ENCODE data around the gene SFT2D2. TPM values are rescaled to one million over a fixed set of nuclear protein-coding genes. Genes with fewer than 3 reads are reported as not detected.

SFT2D2 gene
- total and polyA plus RNA-seq, 2 of the 8 experiments (the other 6 are each of a cell fraction or from before 2014, with no cell fraction given): 9.0 to 29.0 TPM

DNA sequence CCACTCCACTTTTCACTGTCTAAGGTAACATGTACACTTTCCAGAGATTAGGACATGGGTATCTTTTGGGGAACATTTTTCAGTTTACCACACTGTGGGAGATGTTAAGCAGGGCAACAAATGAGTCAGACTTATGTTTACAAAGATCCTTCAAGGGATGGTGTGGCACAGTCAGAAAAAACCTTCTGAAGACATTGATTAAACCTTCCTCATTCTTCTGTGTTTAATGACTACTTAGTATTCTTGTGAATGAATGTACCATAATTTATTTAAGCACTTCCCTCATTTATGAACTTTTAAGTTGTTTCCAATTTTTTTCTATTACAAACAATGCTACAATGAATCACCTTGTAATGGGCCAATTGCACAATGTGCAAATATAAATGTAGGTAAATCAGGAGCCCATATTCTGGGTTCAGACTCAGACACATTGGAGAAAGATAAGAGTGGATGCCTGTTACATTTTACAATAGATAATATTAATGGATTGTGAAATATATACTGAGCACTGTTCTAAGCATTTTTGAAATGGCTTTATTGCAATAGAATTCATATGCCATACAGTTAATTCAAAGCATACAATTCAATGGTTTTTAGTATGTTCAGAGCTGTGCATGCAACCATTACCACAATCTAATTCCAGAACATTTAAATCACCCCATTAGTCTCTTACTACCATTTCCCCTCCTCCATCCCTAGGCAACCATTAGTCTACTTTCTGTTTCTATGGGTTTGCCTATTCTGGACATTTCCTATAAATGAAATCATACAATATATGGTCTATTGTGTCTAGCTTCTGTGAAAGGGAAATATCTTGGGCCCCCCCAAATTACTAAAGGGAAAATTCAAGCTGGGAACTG, 1.9 kb upstream of the SFT2D2 start:
- DNase-seq (ENCODE audit: low read depth in 1 of 2, low spot score in 2 of 2): no peak
- H4K91ac ChIP-seq (replicated peaks; ENCODE audit: insufficient read length, low read length): no peak overlapping the region
- ChIA-PET POLR2A (ENCODE audit: partially characterized antibody) (no interaction called here), CTCF (ENCODE audit: partially characterized antibody) (interaction anchor here (0.8 to 4.4 kb wide), 2 partner anchors 11 to 33 kb away, joined by 3 to 29 read pairs; no protein-coding TSS in a partner anchor)
- H3K79me2 ChIP-seq (ENCODE audit: control insufficient read depth in 1 of 2, insufficient read depth in 2 of 2, low read length in 2 of 2): peaks cover 0 to 19% of the 10 kb centered on the region in 2 experiments; a peak in 2 of 4 replicates
- no peak overlapping the region for H2BK120ac ChIP-seq (replicated peaks; ENCODE audit: low read depth, low read length)
- no peak overlapping the region for H4K8ac ChIP-seq (ENCODE audit: extremely low read depth, insufficient read depth, low read length)
- no peaks in the 10 kb centered on the region for H4K20me1 ChIP-seq (replicated peaks in 1 of 2; ENCODE audit: control insufficient read depth in 1 of 2, insufficient read depth in 2 of 2, low read length in 2 of 2)
- no peak overlapping the region for H3K56ac ChIP-seq (replicated peaks; ENCODE audit: insufficient read length, low read depth, low read length)
- H3K14ac ChIP-seq (ENCODE audit: insufficient read length): no peak overlapping the region
- H3K27ac ChIP-seq (ENCODE audit: low read depth, low read length): no peak overlapping the region
- H3K79me1 ChIP-seq (ENCODE audit: low read depth, low read length): no peaks in the 10 kb centered on the region
- H2AK5ac ChIP-seq (ENCODE audit: low read depth, low read length): no peak overlapping the region
- no peak overlapping the region for H3K4me2 ChIP-seq (ENCODE audit: insufficient read depth in 1 of 2, low read depth in 2 of 2, low read length in 2 of 2)
- no peak overlapping the region for H4K5ac ChIP-seq (ENCODE audit: insufficient read length, low read depth, low read length)
- H3K9me3 ChIP-seq (ENCODE audit: insufficient read depth in 2 of 2, low read depth in 1 of 2, low read length in 1 of 2): 0 out of 4 replicates have a peak, but pooled peaks cover 3 to 5% of the 10 kb centered on the region in 2 experiments
- no peaks in the 10 kb centered on the region for H3K36me3 ChIP-seq (ENCODE audit: control insufficient read depth in 2 of 4, insufficient read depth in 4 of 4, low read length in 3 of 4)
- no peak overlapping the region for H2BK20ac ChIP-seq (ENCODE audit: low read length)
- no peak overlapping the region for H2BK5ac ChIP-seq (ENCODE audit: low read depth, low read length)
- H2BK15ac ChIP-seq (ENCODE audit: low read length): no peak overlapping the region
- H3K9ac ChIP-seq (replicated peaks in 1 of 4; ENCODE audit: extremely low read depth in 1 of 4, low read depth in 3 of 4, low read length in 3 of 4): no peak overlapping the region
- no peak overlapping the region for H2BK12ac ChIP-seq (ENCODE audit: low read depth, low read length)
- H3K18ac ChIP-seq (ENCODE audit: extremely low read depth, low read length): no peak overlapping the region
- no peak overlapping the region for H3K4me3 ChIP-seq (ENCODE audit: extremely low read depth in 1 of 4, insufficient read depth in 2 of 4, low read depth in 3 of 4, low read length in 4 of 4)
- no peak for FAIRE-seq
- TF ChIP-seq CTBP2 (IDR thresholded peaks at IDR 0.05; ENCODE audit: borderline replicate concordance, insufficient read depth, insufficient read length, low read length) (no peak), BCL11A (IDR thresholded peaks at IDR 0.05; ENCODE audit: low read depth in 2 of 2, low read length in 2 of 2) (no peak), JUN (IDR thresholded peaks at IDR 0.05; ENCODE audit: low read depth, low read length) (no peak), TAF7 (optimal IDR thresholded peaks at IDR 0.05; ENCODE audit: borderline replicate concordance, low read depth, low read length) (no peak), KDM1A (IDR thresholded peaks at IDR 0.05; ENCODE audit: borderline replicate concordance, low read length) (no peak)
- H3K23ac ChIP-seq (ENCODE audit: insufficient read length): no peak overlapping the region
- H3K4ac ChIP-seq (replicated peaks; ENCODE audit: insufficient read length, low read depth, low read length): no peak overlapping the region
- no peak overlapping the region for H2AFZ ChIP-seq (ENCODE audit: low read length)
- peaks cover 6% of the 10 kb centered on the region; the same call in 1 of the 2 replicates for H3K23me2 ChIP-seq (ENCODE audit: low read depth, low read length)
- peaks cover 2 to 7% (median 3%) of the 10 kb centered on the region in 4 experiments; a peak in 4 of 7 replicates for H3K4me1 ChIP-seq (replicated peaks in 1 of 4; ENCODE audit: control insufficient read depth in 3 of 4, insufficient read depth in 4 of 4, low read length in 3 of 4)
- H3K27me3 ChIP-seq (replicated peaks in 1 of 4; ENCODE audit: control insufficient read depth in 3 of 4, extremely low read depth in 1 of 4, insufficient read depth in 3 of 4, low read length in 3 of 4): no peaks in the 10 kb centered on the region

Data from H1 (cell line).